Stimulated activated naive CD4-positive, alpha-beta T cell treated with Interleukin-2 at 50 U/mL for 16 hours (primary cell): ENCODE measurements around the gene DMD.
"Not testable (repeated sequence)": the region's sequence is repeated elsewhere in the genome, so short reads cannot be mapped to it uniquely, and the experiment has no call there.

ENCODE experiments used
- DNase-seq: peaks from one replicate; lab custom pipeline; 2025; lab: John Stamatoyannopoulos, UW

Gene DMD

DNA sequence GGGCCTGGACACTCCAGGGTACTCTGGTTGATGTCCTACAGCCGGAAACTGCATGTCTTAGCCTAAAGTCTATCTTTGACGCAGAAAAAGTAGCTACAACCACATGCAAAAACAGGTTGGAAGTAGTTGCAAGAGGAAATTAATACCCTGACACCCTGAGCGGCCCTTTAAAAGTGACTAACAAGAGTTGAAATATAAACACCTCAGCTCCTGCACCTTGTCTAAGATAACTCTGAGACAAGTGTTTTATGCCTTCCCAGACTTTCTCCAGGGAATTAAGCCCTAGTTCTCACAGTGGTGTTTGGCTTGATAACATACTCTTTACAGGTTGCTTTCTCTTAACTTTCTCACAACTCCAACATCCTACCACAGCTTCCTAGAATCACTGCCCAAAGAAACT is 943.1 kb downstream of the DMD start:
- DNase-seq: no peak

GRCh38 chrX:32267796-32268195 is 943.6 kb downstream of the DMD start:
- DNase-seq: no peak

DNA sequence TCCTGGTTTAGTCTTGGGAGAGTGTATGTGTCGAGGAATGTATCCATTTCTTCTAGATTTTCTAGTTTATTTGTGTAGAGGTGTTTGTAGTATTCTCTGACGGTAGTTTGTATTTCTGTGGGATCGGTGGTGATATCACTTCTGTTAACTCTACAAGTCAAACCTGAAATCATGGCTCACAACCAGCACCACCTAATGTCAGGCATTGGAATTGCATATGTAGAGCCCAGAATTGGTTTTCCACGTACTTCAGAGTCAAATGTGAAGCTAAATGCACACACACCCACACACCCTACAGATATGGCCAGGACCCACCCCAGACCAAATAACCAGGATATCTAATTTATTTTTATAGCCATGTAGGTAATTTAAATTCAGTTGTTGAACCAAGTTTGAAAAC is 964.7 kb downstream of the DMD start:
- DNase-seq: not testable (repeated sequence)

DNA sequence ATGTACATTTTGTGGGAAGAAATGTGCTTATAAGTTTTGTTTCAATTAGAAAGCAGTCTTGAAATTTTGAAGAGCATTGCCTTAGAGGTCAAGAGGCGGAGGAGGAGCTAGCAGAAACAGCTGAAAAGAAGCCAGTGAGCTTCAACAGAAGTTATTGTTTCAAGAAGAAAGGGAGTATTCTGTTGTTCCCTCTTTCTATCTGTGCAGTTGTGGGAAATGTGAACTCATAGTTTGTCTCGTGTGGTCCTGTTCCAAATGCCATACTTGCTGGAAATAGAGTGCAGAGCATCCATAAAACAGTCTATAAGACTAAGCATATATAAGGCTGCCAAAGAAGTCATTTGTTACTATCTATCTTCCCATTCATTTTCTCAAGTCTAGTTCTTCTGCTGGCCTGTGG is 1015.7 kb downstream of the DMD start:
- DNase-seq: no peak

- no peak for DNase-seq
Observed at GRCh38 chrX:32191316-32191715, 1020.0 kb downstream of the DMD start.

DNA sequence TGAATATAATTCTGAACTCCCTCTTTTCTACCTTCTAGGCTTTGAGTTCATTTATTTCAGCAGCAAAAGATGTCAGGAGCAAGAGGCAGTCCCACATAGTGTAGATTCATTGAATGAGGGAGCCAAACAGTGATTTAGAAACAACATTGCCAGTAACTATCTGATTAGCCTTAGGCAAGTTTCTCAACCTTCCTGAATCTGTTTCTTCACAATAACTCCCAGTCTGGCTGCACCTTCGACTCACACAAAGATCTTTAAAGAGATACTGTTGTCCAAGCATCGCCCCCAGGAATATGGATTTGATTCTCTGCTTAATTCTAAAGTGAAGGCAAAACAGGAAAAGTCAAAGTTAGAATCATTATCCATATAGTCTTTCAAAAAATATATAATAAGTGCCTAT is 1026.2 kb downstream of the DMD start:
- no peak for DNase-seq

DNA sequence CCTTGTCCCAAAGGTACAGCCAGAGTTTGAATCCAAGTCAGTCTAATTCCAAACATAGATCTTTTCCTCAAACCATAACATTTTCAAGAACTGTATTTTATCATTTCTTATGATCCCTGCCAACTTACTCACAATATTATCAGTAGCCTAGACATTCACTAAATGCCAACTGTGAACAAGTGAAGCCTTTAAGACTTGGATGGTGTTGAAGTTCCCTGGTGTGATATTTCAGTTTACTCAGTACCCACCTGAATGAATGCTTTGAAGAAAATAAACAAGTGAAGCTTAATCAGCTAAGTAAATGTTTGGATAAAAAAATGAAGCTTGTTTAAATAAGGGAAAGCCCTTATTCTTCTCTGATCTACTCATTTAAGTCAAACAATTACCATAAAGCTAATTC is 1028.3 kb downstream of the DMD start:
- no peak for DNase-seq

DNA sequence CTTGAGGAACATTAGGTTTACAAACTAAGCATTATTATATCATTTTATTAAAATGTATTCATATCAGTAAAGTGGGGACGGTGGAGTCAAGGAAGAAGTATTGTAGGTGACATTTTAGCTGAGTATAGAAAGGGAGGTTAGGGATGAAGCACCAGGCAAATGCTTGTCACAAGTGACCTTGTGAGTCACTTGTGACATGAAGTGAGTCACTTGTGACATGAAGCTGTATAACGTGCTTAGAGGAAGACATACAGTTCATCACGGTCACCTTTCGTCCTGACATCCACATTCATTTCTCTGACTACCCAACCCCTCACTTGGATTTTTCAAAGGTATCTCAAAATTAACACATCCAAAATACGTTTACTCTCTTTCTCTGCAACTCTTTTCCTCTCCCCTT is 1034.8 kb downstream of the DMD start:
- no peak for DNase-seq

DNA sequence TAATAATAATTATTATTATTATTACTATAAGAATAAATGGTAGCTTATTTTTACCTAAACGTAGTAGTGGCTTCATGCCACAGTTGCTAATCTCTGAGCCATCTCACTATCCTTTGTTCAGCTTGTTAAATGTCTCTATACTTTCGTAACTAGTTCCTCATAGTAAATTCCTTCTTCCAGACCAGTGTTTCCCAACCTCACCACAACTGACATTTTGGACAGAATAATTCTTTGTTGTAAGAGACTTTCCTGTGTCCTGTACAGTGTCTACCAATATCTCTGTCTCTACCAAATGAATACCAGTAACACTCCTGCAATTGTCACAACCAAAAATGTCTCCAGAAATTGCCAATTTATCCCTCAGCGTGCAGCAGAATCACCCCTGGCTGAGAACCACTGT is 1040.9 kb downstream of the DMD start:
- no peak for DNase-seq

GRCh38 chrX:32155044-32155638 is 1056.2 kb downstream of the DMD start:
- DNase-seq: no peak

DNA sequence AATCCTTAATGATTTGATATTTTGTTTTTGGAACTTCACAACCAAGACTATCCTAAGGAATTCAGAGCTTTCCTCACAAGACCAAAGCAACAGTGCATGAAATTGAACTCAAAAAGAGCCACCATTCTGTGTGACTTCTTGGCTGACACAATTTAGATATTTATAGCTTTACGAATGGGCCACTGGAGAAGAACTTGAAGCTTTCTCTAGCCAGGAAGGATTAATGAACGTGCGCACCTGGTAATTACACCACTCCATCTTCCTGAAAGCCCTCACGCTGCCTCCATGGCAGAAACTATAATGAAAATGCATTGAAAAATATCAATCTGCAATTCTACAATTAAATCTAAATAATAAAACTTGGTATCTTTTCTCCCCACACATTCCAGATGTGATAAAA is 1057.8 kb downstream of the DMD start:
- no peak for DNase-seq

DNA sequence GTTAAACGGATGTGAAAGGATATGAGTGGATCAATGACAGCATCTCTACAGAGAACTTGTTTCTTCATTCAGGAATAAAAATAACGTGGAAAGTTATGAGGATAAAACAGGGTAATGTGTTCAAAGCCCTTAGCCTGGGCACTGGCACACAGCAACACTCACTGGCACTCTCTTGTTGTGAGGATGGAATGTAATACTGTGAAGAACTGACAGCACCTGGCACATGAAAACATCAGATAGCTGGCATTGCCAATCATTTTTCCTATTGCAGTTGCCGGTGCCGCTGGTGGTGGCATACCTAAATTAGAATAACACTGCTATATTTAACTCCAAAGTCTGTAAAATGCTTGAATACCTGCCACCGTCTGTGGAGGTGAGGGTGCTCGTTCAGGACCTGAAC is 1061.2 kb downstream of the DMD start:
- no peak for DNase-seq

- DNase-seq: no peak
Observed at GRCh38 chrX:32141841-32142240, 1069.5 kb downstream of the DMD start.

GRCh38 chrX:32139476-32139875 is 1071.9 kb downstream of the DMD start:
- DNase-seq: no peak

DNA sequence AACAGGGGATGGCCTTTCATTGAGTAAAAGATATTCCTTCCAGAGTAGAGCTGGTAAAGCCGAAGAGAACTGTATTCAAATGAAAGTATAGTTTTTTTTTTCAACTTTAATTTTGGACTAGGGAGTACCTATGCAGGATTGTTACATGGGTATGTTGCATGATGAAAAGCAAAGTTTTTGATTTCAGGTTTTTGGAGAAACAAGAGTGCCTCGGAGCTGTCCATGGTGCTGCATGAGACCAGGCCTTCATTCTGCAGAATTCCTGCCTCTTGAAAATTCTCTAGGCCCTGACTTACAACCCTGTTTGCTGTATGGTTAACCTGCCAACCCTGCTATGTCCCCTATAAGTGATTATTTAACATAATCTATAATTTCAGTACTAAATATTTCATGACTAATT is 1073.8 kb downstream of the DMD start:
- no peak for DNase-seq

- DNase-seq: no peak
Observed at GRCh38 chrX:32126997-32127396, 1084.4 kb downstream of the DMD start.

- DNase-seq: no peak
Observed at GRCh38 chrX:32118832-32119231, 1092.5 kb downstream of the DMD start.

DNA sequence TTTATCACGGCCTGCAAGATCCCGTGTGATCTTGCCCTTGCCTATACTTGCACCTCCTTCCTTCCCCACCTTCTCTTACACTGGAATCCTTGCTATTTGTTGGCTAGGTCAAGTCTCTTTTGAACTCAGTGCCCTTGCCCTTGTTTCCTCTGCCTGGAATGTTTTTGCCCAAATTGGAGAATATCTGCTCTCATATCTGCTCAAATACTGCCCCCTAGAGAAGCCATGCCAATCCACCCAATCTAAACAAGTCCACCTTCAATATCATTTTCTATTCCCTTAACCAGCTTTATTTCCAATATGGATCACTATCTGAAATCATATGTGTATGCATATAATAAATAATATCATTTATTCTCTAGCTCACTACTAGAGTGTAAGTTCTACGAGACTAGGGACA is 1095.3 kb downstream of the DMD start:
- DNase-seq: no peak

- no peak for DNase-seq
Observed at GRCh38 chrX:32087663-32088062, 1123.7 kb downstream of the DMD start.

DNA sequence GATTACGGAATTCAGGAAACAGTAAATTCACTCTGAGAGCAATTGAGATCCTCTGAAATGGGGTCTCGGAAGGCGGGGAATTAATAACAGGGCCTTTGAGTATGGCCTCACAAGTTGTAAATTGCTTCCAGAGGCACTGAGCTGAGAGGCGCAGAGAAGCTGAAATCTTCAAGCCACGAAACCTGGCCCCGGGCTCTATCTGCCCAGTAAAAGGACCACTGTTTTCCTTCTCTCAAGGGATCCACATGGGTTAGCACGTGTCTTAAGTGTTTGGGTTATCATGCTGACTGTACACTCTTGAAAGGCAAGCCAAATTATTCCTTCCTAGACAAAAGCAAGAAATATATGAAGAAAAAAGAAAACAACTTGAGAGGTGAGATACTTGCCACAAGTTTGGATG is 1126.6 kb downstream of the DMD start:
- DNase-seq: no peak

- DNase-seq: no peak
Observed at GRCh38 chrX:32048285-32048684, 1163.1 kb downstream of the DMD start.

GRCh38 chrX:32045149-32045548 is 1166.2 kb downstream of the DMD start:
- DNase-seq: no peak

DNA sequence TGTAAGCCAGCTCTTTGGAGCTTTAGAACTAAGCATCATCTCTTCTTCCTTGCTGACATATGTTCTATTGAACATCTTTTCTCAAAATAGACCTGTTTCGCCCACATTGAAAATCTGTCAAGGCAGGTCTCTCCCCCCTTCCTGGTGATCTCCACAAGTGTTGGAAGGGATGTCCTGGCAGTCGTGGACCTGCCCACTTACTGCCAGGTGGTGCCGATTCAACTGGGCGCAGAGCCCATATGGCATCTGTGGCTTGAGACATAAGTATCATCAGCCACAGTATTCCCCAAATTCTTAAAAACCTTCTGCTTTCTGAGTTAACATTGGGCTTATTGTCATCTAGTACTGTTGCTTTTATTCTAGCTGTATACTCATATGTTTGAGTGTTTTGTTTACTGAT is 1170.2 kb downstream of the DMD start:
- DNase-seq: no peak

GRCh38 chrX:32026772-32027171 is 1184.6 kb downstream of the DMD start:
- DNase-seq: no peak

GRCh38 chrX:32024072-32024471 is 1187.3 kb downstream of the DMD start:
- no peak for DNase-seq
